Liver (tissue), 9 donors: ENCODE results near the gene POPDC2. TPM values are rescaled to one million over a fixed set of nuclear protein-coding genes. Genes with fewer than 3 reads are reported as not detected.

Experiments
- DNase-seq: peaks from one replicate; pipeline ENCODE4 v3.0.0-alpha.2; 2017; ENCODE audit warnings: low spot score
- H3K27ac ChIP-seq, 2 donors: one replicate each; pipeline ENCODE4 v1.7.0; 2013; ENCODE audit warnings: inconsistent platforms in 2 of 2, low read length in 2 of 2, control low read depth in 1 of 2, low read depth in 1 of 2, mild to moderate bottlenecking in 1 of 2
- H3K27me3 ChIP-seq, 4 donors: one replicate each; pipeline versions ENCODE4 v1.6.1 to v1.7.0; 2013; ENCODE audit warnings: low read length in 3 of 4, inconsistent platforms in 1 of 4, mild to moderate bottlenecking in 1 of 4, moderate library complexity in 1 of 4; ENCODE audit not compliant: control insufficient read depth in 4 of 4, insufficient read depth in 4 of 4
- H3K36me3 ChIP-seq, 4 donors: one replicate each; pipeline versions ENCODE4 v1.6.1 to v1.7.0; 2013; ENCODE audit warnings: low read length in 3 of 4, mild to moderate bottlenecking in 3 of 4, low read depth in 1 of 4, moderate library complexity in 1 of 4; ENCODE audit not compliant: control insufficient read depth in 4 of 4, insufficient read depth in 3 of 4
- H3K4me1 ChIP-seq, 4 donors: one replicate each; pipeline versions ENCODE4 v1.6.1 to v1.7.0; 2013; ENCODE audit warnings: low read length in 3 of 4, mild to moderate bottlenecking in 3 of 4, moderate library complexity in 1 of 4; ENCODE audit not compliant: control insufficient read depth in 4 of 4, insufficient read depth in 4 of 4
- H3K4me3 ChIP-seq, 3 donors: one replicate each; pipeline versions ENCODE4 v1.6.1 to v1.7.0; 2013; ENCODE audit warnings: low read length in 3 of 3, control low read depth in 1 of 3, low read depth in 1 of 3, mild to moderate bottlenecking in 1 of 3
- H3K9ac ChIP-seq, 2 donors: one replicate each; pipeline ENCODE4 v1.7.0; 2013; ENCODE audit warnings: low read length in 2 of 2, mild to moderate bottlenecking in 2 of 2, moderate library complexity in 2 of 2, control low read depth in 1 of 2, low read depth in 1 of 2
- H3K9me3 ChIP-seq, 4 donors: one replicate each; pipeline versions ENCODE4 v1.6.1 to v1.7.0; 2013; ENCODE audit warnings: low read length in 3 of 4; ENCODE audit not compliant: control insufficient read depth in 4 of 4
- EGR1 ChIP-seq, 2 donors: IDR thresholded peaks; 2 replicates each; pipeline ENCODE4 v1.6.1; 2016 to 2018; ENCODE audit warnings: antibody characterized with exemption in 2 of 2, low read depth in 2 of 2
- FOXA1 ChIP-seq: IDR thresholded peaks from 2 replicates; pipeline ENCODE4 v1.6.1; 2016; ENCODE audit warnings: antibody characterized with exemption
- JUND ChIP-seq, 2 donors: IDR thresholded peaks; 2 replicates each; pipeline ENCODE4 v1.6.1; 2016; ENCODE audit warnings: antibody characterized with exemption in 2 of 2
- RAD21 ChIP-seq, 2 donors: IDR thresholded peaks; 2 replicates each; pipeline ENCODE4 v1.6.1; 2016; ENCODE audit warnings: antibody characterized with exemption in 2 of 2, mild to moderate bottlenecking in 2 of 2
- SP1 ChIP-seq: IDR thresholded peaks from 2 replicates; pipeline ENCODE4 v1.6.1; 2018; ENCODE audit warnings: antibody characterized with exemption, mild to moderate bottlenecking
- TAF1 ChIP-seq: conservative IDR thresholded peaks from 2 replicates; pipeline ENCODE4 v1.6.1; 2016; ENCODE audit warnings: antibody characterized with exemption, mild to moderate bottlenecking
- WGBS: extraction: QIAGEN DNeasy Blood & Tissue Kit; methylation state at CpG from one replicate; pipeline ENCODE4 v1.1.7; 2013; 5-methylcytosine and 5-hydroxymethylcytosine counted together
- polyA plus RNA-seq, 2 donors: library from polyadenylated mRNA; stranded (reverse) in 1 of 2; unstranded in 1 of 2; fragments of 200-250 nt in 1 of 2; fragments of >200 nt in 1 of 2; fragmentation: Nextera tagmentation in 1 of 2; extraction: Ambion mirVana in 1 of 2; gene quantifications; one replicate each; pipeline versions ENCODE4 v1.2.1 to v1.2.3, GENCODE V29; 2013 to 2015
- total RNA-seq, 2 donors: library from RNA; depleted of rRNA; stranded (reverse); fragments of >200 nt; gene quantifications; one replicate each; pipeline ENCODE4 v1.2.3, GENCODE V29; 2014
- TF ChIP-seq, protein P1 (sequence below): IDR thresholded peaks from 2 replicates; pipeline ENCODE4 v1.6.1; 2016; ENCODE audit warnings: antibody characterized with exemption
- TF ChIP-seq, protein P2 (sequence below): IDR thresholded peaks from 2 replicates; pipeline ENCODE4 v1.6.1; 2016; ENCODE audit warnings: antibody characterized with exemption, mild to moderate bottlenecking
- TF ChIP-seq, protein P3 (sequence below): IDR thresholded peaks from 2 replicates; pipeline ENCODE4 v1.6.1; 2016; ENCODE audit warnings: antibody characterized with exemption
- donor health status: healthy.
- donor health status: healthy.
- donor health status: healthy.
- donor health status: healthy.
- donor health status: healthy.

The POPDC2 gene
- total and polyA plus RNA-seq, 4 donors: 0.16 to 1.1 (median 0.46) TPM

DNA sequence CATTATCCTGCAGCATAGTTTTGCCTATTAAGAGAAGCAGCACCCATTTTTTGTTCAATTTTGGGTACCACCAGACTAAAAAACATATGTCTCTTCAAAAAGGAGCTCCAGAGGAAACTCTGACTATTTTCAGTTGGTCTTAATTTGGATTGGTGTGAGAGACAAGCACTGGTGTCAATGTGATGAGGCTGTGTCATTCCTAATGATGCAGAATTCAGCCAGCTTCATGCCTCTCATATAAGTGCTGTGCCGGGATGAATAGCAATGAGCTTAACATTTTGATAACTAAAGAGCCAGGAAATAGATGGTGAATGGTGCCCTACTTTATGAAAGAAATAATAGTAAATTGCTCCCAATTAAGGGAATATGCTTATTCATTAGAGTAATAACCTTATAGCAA lies 15.9 kb downstream of the POPDC2 start:
- DNase-seq: no peak
- peaks cover 0 to 7% (median 1%) of the 10 kb centered on the region in 4 donors for H3K4me1 ChIP-seq
- H3K9me3 ChIP-seq: no peaks in the 10 kb centered on the region
- TF ChIP-seq EGR1 (IDR thresholded peaks at IDR 0.05; ENCODE audit: low read depth in 2 of 2): no peak
- TF ChIP-seq SP1: no peak
- TF ChIP-seq RAD21 (IDR thresholded peaks at IDR 0.05): no peak
- TF ChIP-seq, protein P1, sequence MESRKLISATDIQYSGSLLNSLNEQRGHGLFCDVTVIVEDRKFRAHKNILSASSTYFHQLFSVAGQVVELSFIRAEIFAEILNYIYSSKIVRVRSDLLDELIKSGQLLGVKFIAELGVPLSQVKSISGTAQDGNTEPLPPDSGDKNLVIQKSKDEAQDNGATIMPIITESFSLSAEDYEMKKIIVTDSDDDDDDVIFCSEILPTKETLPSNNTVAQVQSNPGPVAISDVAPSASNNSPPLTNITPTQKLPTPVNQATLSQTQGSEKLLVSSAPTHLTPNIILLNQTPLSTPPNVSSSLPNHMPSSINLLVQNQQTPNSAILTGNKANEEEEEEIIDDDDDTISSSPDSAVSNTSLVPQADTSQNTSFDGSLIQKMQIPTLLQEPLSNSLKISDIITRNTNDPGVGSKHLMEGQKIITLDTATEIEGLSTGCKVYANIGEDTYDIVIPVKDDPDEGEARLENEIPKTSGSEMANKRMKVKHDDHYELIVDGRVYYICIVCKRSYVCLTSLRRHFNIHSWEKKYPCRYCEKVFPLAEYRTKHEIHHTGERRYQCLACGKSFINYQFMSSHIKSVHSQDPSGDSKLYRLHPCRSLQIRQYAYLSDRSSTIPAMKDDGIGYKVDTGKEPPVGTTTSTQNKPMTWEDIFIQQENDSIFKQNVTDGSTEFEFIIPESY: no peak
- TF ChIP-seq FOXA1: no peak
- TF ChIP-seq, protein P2, sequence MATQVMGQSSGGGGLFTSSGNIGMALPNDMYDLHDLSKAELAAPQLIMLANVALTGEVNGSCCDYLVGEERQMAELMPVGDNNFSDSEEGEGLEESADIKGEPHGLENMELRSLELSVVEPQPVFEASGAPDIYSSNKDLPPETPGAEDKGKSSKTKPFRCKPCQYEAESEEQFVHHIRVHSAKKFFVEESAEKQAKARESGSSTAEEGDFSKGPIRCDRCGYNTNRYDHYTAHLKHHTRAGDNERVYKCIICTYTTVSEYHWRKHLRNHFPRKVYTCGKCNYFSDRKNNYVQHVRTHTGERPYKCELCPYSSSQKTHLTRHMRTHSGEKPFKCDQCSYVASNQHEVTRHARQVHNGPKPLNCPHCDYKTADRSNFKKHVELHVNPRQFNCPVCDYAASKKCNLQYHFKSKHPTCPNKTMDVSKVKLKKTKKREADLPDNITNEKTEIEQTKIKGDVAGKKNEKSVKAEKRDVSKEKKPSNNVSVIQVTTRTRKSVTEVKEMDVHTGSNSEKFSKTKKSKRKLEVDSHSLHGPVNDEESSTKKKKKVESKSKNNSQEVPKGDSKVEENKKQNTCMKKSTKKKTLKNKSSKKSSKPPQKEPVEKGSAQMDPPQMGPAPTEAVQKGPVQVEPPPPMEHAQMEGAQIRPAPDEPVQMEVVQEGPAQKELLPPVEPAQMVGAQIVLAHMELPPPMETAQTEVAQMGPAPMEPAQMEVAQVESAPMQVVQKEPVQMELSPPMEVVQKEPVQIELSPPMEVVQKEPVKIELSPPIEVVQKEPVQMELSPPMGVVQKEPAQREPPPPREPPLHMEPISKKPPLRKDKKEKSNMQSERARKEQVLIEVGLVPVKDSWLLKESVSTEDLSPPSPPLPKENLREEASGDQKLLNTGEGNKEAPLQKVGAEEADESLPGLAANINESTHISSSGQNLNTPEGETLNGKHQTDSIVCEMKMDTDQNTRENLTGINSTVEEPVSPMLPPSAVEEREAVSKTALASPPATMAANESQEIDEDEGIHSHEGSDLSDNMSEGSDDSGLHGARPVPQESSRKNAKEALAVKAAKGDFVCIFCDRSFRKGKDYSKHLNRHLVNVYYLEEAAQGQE: no peak
- no peak for TF ChIP-seq JUND (IDR thresholded peaks at IDR 0.05)
- TF ChIP-seq TAF1: no peak
- no peaks in the 10 kb centered on the region for H3K27me3 ChIP-seq
- no peak overlapping the region for H3K9ac ChIP-seq
- no peak overlapping the region for H3K27ac ChIP-seq
- no peak overlapping the region for H3K4me3 ChIP-seq
- peaks cover 0 to 3% (median 0%) of the 10 kb centered on the region in 4 donors for H3K36me3 ChIP-seq
- WGBS: 94% methylated on average over 1 of the region's 1 CpG

DNA sequence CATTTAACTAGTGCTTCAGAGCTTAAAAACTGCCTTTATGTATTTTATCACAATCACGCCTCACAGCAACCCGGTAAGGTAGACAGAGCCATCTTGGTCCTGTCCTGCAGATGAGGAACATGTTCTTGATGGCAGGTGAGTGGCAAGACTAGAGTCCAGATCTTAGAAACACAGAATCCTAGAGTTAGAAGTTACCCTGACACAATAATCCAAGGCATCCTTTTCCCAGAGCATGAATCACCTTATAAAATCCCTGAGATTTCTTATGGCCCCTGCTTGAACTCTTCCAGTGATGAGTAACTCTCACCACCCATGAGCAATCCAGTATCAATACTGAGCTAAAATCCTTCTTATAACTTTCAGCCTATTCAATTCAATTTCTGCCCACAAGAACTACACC lies 16.9 kb downstream of the POPDC2 start:
- Histone ChIP-seq H3K4me1 (peaks cover 0 to 7% (median 1%) of the 10 kb centered on the region in 4 donors), H3K9me3 (no peaks in the 10 kb centered on the region), H3K27ac (no peak overlapping the region), H3K4me3 (no peak overlapping the region), H3K9ac (no peak overlapping the region), H3K27me3 (no peaks in the 10 kb centered on the region), H3K36me3 (peaks cover 0 to 3% (median 0%) of the 10 kb centered on the region in 4 donors)
- TF ChIP-seq, protein P1: no peak
- TF ChIP-seq, protein P2: no peak
- TF ChIP-seq TAF1 (no peak), SP1 (no peak), EGR1 (IDR thresholded peaks at IDR 0.05; ENCODE audit: low read depth in 2 of 2) (no peak)
- TF ChIP-seq, protein P3, sequence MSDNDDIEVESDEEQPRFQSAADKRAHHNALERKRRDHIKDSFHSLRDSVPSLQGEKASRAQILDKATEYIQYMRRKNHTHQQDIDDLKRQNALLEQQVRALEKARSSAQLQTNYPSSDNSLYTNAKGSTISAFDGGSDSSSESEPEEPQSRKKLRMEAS: no peak
- 97% methylated on average over 2 of the region's 2 CpGs for WGBS
- DNase-seq: no peak
